Vagina (tissue), 2 donors: ENCODE results near the gene LY6G5B. TPM values are rescaled to one million over a fixed set of nuclear protein-coding genes. Genes with fewer than 3 reads are reported as not detected.

ENCODE experiments used
- DNase-seq, 2 donors: peaks; one replicate each; pipeline ENCODE4 v3.0.0-alpha.2; 2017; ENCODE audit errors: extremely low spot score in 2 of 2
- H3K27ac ChIP-seq: fragments of 200-600 bp; sonication (generic); one replicate; pipeline ENCODE4 v1.5.1; 2019
- H3K27me3 ChIP-seq: fragments of 200-600 bp; sonication (generic); one replicate; pipeline ENCODE4 v1.5.1; 2019
- H3K36me3 ChIP-seq, 2 donors: fragments of 200-600 bp; sonication (generic); one replicate each; pipeline ENCODE4 v1.5.1; 2017 to 2019
- H3K4me1 ChIP-seq: fragments of 200-600 bp; sonication (generic); one replicate; pipeline ENCODE4 v1.5.1; 2019
- H3K4me3 ChIP-seq, 2 donors: fragments of 200-600 bp; sonication (generic); 1 replicate in 1 of 2; 2 replicates in 1 of 2; pipeline ENCODE4 v1.5.1; 2016 to 2019
- H3K9me3 ChIP-seq: fragments of 200-600 bp; sonication (generic); one replicate; pipeline ENCODE4 v1.5.1; 2019
- POLR2A ChIP-seq, 2 donors: fragments of 450-650 bp; IDR thresholded peaks; one replicate each; pipeline ENCODE4 v1.6.1; 2017; ENCODE audit warnings: antibody characterized with exemption in 2 of 2, mild to moderate bottlenecking in 2 of 2, moderate library complexity in 2 of 2
- POLR2AphosphoS5 ChIP-seq, 2 donors: sonication (generic); formaldehyde crosslinking; IDR thresholded peaks; one replicate each; pipeline ENCODE4 v1.9.0; 2017; ENCODE audit warnings: antibody characterized with exemption in 2 of 2, mild to moderate bottlenecking in 2 of 2, low read depth in 1 of 2; ENCODE audit not compliant: insufficient read depth in 1 of 2
- intact Hi-C: fragments of 100-400 bp; cut with DNase I; formaldehyde crosslinking; loops from one replicate; pipeline ENCODE4 v1.15.1; 2023
- total RNA-seq: library from RNA; depleted of rRNA; stranded (reverse); fragments of >200 nt; gene quantifications from one replicate; pipeline ENCODE4 v1.2.3, GENCODE V29; 2016
- TF ChIP-seq, protein P1 (sequence below), 3 experiments: fragments of 450-650 bp in 2 of 3; fragments of 200-600 bp in 1 of 3; sonication (generic) in 1 of 3; IDR thresholded peaks; one replicate each; pipeline ENCODE4 v1.5.1; 2017 to 2019; ENCODE audit warnings: antibody characterized with exemption in 3 of 3, mild to moderate bottlenecking in 2 of 3, moderate library complexity in 2 of 3

Gene LY6G5B
- total RNA-seq, 1 donor from 2014 or later, result 7.4 TPM

DNA sequence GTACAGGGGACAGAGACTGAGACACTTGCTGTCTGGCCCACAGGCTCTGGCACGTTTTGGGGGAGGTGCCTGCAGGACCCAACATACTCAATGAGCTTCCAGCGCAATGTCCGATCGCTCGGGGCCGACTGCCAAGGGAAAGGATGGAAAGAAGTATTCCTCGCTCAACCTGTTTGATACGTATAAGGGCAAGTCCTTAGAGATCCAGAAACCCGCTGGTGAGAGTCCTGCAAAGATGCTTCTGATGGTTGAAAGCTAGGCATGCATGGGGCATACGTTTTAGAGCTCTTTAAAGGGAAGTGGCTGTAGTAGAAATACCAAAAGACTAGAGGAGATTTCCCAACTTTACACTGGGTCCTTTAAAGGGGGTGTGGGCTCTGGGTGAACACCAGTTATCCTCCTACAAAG is 47.1 kb upstream of the LY6G5B start:
- H3K9me3 ChIP-seq, result no peaks in the 10 kb centered on the region
- intact Hi-C loops, result no loop called here
- peak in 1 of 2 donors; percentile 90 for DNase-seq
- TF ChIP-seq POLR2AphosphoS5 (IDR thresholded peaks at IDR 0.05; ENCODE audit: insufficient read depth in 1 of 2, low read depth in 1 of 2) (no peak), POLR2A (IDR thresholded peaks at IDR 0.05) (no peak)
- TF ChIP-seq, protein P1, sequence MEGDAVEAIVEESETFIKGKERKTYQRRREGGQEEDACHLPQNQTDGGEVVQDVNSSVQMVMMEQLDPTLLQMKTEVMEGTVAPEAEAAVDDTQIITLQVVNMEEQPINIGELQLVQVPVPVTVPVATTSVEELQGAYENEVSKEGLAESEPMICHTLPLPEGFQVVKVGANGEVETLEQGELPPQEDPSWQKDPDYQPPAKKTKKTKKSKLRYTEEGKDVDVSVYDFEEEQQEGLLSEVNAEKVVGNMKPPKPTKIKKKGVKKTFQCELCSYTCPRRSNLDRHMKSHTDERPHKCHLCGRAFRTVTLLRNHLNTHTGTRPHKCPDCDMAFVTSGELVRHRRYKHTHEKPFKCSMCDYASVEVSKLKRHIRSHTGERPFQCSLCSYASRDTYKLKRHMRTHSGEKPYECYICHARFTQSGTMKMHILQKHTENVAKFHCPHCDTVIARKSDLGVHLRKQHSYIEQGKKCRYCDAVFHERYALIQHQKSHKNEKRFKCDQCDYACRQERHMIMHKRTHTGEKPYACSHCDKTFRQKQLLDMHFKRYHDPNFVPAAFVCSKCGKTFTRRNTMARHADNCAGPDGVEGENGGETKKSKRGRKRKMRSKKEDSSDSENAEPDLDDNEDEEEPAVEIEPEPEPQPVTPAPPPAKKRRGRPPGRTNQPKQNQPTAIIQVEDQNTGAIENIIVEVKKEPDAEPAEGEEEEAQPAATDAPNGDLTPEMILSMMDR (IDR thresholded peaks at IDR 0.05), result no peak
- H3K4me1 ChIP-seq, result peaks cover 18% of the 10 kb centered on the region
- H3K27ac ChIP-seq, result peak overlapping the region; percentile 95
- H3K36me3 ChIP-seq, result peaks cover 0 to 45% of the 10 kb centered on the region in 2 donors
- H3K4me3 ChIP-seq, result peak overlapping the region in 1 of 2 donors; percentile 59
- H3K27me3 ChIP-seq, result no peaks in the 10 kb centered on the region

DNA sequence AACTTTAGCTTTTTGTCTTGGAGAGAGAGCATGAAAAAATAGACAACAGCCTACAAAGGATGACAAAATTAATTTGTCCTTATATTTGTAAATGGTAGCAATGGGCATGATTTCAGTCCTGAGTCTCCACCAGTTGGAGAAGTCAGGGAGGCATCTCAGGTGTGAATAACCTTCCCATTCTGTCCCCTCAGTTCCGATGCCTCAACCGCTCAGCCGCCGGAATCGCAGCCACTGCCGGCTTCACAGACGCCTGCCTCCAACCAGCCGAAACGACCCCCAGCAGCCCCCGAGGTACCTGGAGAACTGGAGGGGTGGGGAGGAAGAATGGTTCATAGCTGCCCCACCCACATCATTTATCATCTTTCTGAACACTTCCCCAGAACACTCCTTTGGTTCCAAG is 45.7 kb upstream of the LY6G5B start:
- TF ChIP-seq, protein P1 (IDR thresholded peaks at IDR 0.05), result no peak
- TF ChIP-seq POLR2AphosphoS5 (IDR thresholded peaks at IDR 0.05; ENCODE audit: insufficient read depth in 1 of 2, low read depth in 1 of 2) (no peak), POLR2A (IDR thresholded peaks at IDR 0.05) (no peak)
- H3K4me1 ChIP-seq, result peaks cover 18% of the 10 kb centered on the region
- H3K9me3 ChIP-seq, result no peaks in the 10 kb centered on the region

DNA sequence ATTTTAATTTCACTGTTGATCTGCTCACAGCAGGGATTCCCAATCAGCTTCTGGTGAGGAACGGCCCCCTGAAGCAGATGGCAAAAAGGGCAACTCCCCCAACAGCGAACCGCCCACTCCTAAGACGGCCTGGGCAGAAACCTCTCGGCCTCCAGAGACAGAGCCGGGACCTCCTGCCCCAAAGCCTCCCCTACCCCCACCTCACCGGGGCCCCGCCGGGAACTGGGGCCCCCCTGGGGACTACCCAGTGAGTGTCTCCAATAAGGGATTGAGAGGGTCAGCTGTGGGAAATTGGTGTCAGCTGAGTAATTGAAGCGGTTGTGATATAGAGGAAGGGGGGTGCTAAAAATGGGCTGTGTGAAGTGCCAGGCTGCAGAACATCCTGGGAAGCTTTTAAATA is 42.8 kb upstream of the LY6G5B start:
- Histone ChIP-seq H3K27ac (no peak overlapping the region), H3K36me3 (peaks cover 0 to 85% of the 10 kb centered on the region in 2 donors), H3K4me3 (no peak overlapping the region), H3K27me3 (no peaks in the 10 kb centered on the region), H3K4me1 (peaks cover 11% of the 10 kb centered on the region), H3K9me3 (no peaks in the 10 kb centered on the region)
- no peak for DNase-seq
- intact Hi-C loops, result no loop called here
- TF ChIP-seq POLR2AphosphoS5 (IDR thresholded peaks at IDR 0.05; ENCODE audit: insufficient read depth in 1 of 2, low read depth in 1 of 2), result no peak
- TF ChIP-seq, protein P1 (IDR thresholded peaks at IDR 0.05), result no peak
- no peak for TF ChIP-seq POLR2A (IDR thresholded peaks at IDR 0.05)

More for the DNA sequence above, 45.7 kb upstream of the LY6G5B start:
- Histone ChIP-seq H3K27ac (no peak overlapping the region), H3K4me3 (no peak overlapping the region), H3K36me3 (peaks cover 0 to 59% of the 10 kb centered on the region in 2 donors), H3K27me3 (no peaks in the 10 kb centered on the region)
- DNase-seq, result no peak
- intact Hi-C loops, result no loop called here

DNA sequence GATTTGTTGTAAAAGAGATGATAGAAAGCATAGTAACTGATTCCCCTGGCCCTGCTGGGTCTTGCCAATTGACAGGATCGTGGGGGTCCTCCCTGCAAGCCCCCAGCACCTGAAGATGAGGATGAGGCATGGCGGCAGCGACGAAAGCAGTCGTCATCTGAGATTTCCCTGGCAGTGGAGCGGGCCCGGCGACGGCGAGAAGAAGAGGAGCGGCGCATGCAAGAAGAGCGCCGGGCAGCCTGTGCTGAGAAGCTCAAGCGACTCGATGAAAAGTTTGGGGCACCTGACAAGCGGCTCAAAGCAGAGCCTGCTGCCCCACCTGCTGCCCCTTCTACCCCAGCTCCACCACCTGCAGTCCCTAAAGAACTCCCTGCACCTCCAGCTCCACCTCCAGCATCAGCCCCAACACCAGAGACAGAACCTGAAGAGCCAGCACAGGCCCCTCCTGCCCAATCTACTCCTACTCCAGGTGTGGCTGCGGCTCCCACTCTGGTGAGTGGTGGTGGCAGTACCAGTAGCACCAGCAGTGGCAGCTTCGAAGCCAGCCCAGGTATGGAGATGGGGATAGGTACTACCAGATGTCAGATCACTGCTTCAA is 42.0 kb upstream of the LY6G5B start:
- TF ChIP-seq, protein P1 (IDR thresholded peaks at IDR 0.05), result no peak
- no peak for TF ChIP-seq POLR2A (IDR thresholded peaks at IDR 0.05)
- TF ChIP-seq POLR2AphosphoS5 (IDR thresholded peaks at IDR 0.05; ENCODE audit: insufficient read depth in 1 of 2, low read depth in 1 of 2), result no peak
- H3K4me3 ChIP-seq, result no peak overlapping the region
- peaks cover 0 to 94% of the 10 kb centered on the region in 2 donors for H3K36me3 ChIP-seq
- no peak overlapping the region for H3K27ac ChIP-seq
- H3K27me3 ChIP-seq, result no peaks in the 10 kb centered on the region
- H3K4me1 ChIP-seq, result peaks cover 2% of the 10 kb centered on the region
- intact Hi-C loops, result no loop called here
- DNase-seq, result no peak
- H3K9me3 ChIP-seq, result no peaks in the 10 kb centered on the region

DNA sequence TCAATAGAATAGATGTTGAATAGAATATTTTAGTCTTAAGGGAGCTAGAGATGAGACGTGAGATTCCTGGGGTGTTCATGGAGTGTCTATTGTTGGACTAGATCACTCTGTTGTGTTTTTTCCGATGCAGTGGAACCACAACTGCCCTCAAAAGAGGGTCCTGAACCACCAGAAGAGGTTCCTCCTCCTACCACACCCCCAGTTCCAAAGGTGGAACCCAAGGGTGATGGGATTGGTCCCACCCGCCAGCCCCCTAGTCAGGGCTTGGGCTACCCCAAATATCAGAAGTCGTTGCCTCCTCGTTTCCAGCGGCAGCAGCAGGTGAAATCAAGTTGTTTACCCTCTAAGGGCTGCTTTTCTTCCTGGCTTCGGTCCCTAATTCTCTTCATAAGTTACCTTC is 40.8 kb upstream of the LY6G5B start:
- DNase-seq, result no peak
- TF ChIP-seq, protein P1 (IDR thresholded peaks at IDR 0.05), result no peak
- no peak for TF ChIP-seq POLR2AphosphoS5 (IDR thresholded peaks at IDR 0.05; ENCODE audit: insufficient read depth in 1 of 2, low read depth in 1 of 2)
- no peak for TF ChIP-seq POLR2A (IDR thresholded peaks at IDR 0.05)

More for the DNA sequence above, 40.8 kb upstream of the LY6G5B start:
- H3K9me3 ChIP-seq, result no peaks in the 10 kb centered on the region
- H3K4me3 ChIP-seq, result no peak overlapping the region
- no peak overlapping the region for H3K27ac ChIP-seq
- H3K4me1 ChIP-seq, result no peaks in the 10 kb centered on the region
- no peaks in the 10 kb centered on the region for H3K27me3 ChIP-seq
- peaks cover 0 to 97% of the 10 kb centered on the region in 2 donors for H3K36me3 ChIP-seq
- intact Hi-C loops, result no loop called here
